GM21717 (cell line): ENCODE results near the gene BTBD10.
"Not testable (repeated sequence)": the region's sequence is repeated elsewhere in the genome, so short reads cannot be mapped to it uniquely, and the experiment has no call there.

Experiments
- ATAC-seq: cut with Tn5 transposase; IDR thresholded peaks from one replicate; pipeline ENCODE4 v1.9.1; 2021; ENCODE audit warnings: mild to moderate bottlenecking, moderate library complexity; ENCODE audit not compliant: unreplicated experiment

The BTBD10 gene

GRCh38 chr11:13440100-13440855, 22.7 kb downstream of the BTBD10 start:
- no peak for ATAC-seq

GRCh38 chr11:13438291-13438690, 24.7 kb downstream of the BTBD10 start:
- no peak for ATAC-seq

DNA sequence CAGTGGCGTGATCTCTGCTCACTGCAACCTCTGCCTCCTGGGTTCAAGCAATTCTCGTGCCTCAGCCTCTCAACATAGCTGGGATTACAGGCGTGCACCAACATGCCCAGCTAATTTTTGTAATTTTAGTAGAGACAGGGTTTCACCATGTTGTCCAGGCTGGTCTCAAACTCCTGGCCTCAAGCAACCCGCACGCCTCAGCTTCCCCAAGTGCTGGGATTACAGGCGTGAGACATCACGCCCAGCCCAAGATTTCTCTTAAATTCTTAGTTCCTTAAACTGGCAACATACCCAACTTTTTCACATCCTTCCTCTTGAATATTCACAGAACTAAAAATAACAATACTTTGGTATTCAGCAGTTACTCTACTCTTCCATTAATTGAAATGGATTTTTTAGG, 26.2 kb downstream of the BTBD10 start:
- not testable (repeated sequence) for ATAC-seq

GRCh38 chr11:13434247-13435205, 28.5 kb downstream of the BTBD10 start:
- ATAC-seq = no peak

- no peak for ATAC-seq
Measured at GRCh38 chr11:13433437-13433836, 29.6 kb downstream of the BTBD10 start.

DNA sequence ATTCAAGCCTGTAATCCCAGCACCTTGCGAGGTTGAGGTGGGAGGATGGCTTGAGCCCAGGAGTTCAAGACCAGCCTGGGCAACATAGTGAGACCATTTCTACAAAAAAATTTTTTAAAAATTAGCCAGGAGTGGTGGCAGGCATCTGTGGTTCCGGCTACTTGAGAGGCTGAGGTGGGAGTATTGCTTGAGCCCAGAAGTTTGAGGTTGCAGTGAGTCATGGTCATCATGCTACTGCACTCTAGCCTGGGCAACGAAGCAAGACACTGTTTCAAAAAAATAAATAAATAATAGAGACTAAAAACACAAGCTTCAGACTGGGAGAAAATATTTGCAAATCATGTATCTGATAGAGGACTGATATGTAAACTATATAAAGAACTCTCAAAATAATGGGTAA, 33.2 kb downstream of the BTBD10 start:
- ATAC-seq = no peak

DNA sequence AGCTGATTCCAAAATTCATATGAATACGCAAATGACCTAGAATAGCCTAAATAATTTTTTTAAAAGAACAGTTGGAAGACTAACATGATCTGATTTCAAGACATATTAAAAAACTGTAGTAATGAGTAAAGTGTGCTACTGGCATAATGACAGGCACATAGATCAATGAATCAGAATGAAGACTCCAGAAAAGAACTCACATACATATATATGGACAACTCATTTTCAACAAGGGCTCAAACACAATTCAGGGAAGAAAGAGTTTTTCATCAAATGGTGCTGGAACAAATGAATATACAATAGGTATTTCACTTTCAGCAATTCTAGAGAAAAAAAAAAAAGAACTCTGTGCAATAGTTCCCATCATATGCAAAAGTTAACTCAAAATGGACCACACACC, 33.7 kb downstream of the BTBD10 start:
- ATAC-seq = no peak

DNA sequence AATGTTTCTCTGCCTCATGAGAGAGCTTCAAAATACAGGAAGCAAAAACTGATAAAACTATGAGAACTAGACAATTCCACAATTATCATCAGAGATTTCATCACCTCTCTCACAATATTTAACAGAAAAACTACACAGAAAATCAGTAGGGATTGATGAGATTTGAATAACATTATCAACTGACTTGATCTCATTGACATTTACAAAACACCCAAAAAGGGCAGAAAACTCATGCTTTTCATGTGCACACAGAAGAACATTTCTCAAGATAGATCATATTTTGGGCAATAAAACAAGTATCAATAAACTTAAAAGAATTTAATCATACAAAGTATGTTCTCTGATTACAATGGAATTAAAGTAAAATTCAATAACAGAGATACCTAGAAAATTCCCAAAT, 35.6 kb downstream of the BTBD10 start:
- ATAC-seq = no peak

DNA sequence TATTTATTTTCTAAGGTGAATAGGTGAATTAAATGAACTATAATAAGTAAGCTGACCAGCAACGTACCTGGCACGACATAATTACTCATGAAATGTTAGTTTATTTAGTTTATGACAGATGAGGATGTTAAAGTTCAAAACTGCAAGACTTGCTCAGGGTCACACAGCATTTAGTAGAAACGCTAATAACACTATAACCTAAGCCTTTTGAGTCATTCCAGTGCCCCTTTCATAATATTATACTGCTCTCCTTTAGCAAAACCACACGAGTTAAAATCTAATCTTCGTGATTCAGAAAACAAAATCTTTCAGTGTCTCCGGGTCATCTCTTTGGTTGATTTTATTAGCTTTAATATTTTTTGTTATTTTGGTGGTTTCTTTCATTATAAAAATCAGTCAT, 39.6 kb downstream of the BTBD10 start:
- no peak for ATAC-seq

DNA sequence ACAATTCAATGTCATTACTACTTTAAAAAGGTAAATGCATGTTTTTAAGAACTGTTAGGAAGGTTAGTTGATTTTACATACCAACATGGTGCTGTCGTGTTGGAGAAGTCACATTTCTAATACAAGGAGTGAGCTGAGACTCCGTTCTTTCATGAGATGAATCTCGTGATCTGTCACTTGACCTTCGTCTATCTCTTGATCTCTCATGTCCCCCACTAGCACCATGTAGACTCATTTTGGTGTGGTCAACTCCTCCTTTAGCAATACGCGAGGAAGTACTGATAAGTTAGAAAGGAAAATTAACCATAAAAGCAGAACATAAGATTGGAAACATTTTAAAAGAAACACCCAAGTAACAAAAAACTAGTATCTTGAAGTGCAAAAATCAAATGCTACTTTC, 41.5 kb downstream of the BTBD10 start:
- no peak for ATAC-seq

- ATAC-seq = no peak
Measured at GRCh38 chr11:13415201-13415600, 47.8 kb downstream of the BTBD10 start.

GRCh38 chr11:13405220-13405619, 57.8 kb downstream of the BTBD10 start:
- no peak for ATAC-seq

DNA sequence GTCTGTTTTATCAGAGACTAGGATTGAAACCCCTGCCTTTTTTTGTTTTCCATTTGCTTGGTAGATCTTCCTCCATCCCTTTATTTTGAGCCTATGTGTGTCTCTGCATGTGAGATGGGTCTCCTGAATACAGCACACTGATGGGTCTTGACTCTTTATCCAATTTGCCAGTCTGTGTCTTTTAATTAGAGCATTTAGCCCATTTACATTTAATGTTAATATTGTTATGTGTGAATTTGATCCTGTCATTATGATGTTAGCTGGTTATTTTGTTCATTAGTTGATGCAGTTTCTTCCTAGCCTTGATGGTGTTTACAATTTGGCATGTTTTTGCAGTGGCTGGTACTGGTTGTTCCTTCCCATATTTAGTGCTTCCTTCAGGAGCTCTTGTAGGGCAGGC, 64.7 kb downstream of the BTBD10 start:
- ATAC-seq = not testable (repeated sequence)

DNA sequence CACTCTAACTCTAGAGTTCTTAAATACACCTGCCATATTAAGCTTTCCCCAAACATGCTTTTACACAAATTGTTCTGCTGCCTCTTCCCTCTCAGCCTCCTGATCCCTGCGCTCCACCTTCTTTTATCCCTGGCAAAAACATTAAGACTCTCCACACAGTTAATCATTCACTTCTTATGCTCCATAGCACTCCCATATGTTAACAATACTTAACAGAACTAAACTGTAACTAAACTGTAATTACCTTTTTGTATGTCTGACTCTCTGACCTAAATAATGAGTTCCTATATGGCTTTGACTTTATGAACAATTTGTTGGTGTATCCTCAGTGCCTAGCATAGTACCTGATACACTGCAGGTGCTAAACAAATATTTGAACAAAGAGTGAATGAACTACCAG, 71.8 kb downstream of the BTBD10 start:
- no peak for ATAC-seq

DNA sequence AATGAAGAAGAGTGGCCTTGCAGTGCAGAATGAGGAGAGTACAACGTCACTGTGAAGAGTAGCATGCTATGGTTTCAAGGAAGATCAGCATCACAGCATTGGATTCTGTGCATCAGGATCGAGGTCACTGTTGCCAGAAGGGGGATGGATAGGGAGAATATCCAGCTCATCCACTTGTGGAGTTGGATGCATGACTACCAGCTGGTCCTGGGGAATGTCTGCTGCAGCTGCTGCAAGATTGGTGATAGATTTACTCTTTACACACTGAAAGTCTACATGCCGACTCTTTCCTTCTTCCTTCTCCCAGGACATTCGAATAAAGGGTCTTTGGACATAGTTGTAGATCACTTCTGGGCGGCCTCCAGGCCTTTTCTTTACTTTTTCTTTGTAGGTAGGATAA, 74.3 kb downstream of the BTBD10 start:
- ATAC-seq = no peak

GRCh38 chr11:13386567-13386966, 76.5 kb downstream of the BTBD10 start:
- ATAC-seq = no peak

DNA sequence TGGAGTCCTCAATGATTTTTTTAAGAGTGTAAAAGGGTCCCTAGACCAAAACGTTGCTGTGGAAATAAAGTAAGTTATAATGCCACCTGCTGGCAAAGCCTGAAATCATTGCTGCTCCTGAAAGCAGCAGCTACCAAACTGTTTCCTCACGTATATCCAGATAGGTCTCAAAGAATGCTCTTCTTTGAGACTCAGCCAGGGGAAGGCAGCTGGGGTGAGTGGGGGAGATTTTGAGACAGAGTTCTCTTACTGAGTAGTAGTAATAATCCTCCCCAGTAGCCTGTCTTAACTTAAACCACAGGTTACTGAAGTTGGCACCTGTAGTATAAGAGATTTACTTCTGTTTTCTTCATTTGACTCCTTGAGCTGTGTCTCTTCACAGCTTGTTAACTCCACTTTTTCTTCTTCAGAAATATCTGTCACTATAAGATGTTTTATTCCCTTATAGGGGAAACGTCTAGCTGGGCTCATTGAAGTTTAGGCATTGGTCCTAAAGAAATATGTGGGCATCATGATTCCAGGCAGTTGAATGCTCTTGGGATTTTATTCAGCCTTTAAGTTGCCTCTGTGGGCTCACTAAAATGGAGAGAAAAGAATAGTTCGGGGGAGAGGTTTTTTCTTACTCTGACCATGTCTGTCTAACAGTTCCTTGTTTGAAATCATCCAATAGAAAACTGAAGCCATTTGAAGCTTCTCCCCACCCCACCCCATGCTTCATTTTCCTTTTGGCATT, 77.9 kb downstream of the BTBD10 start:
- ATAC-seq = no peak

DNA sequence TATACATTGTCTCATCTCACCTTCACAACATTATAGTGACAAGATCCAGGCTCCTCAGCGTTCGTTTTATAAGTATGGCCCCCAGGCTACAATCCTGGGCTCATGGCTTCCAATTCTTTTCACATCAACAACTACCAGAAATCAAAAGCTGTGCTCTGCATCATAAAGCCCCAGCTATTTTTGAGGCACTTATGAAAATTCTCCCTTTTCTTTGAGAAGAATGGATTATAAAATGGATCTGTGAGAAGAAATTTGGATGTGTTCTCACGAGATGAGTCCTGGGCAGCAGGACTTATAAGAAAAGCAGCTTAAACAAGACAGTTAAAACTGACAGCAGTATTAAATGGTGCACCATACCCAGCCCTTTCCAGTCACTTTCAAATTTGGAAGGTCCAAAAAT, 80.3 kb downstream of the BTBD10 start:
- ATAC-seq = no peak

GRCh38 chr11:13380731-13381130, 82.3 kb downstream of the BTBD10 start:
- ATAC-seq = no peak

- ATAC-seq = no peak
Measured at GRCh38 chr11:13378316-13378715, 84.7 kb downstream of the BTBD10 start.

DNA sequence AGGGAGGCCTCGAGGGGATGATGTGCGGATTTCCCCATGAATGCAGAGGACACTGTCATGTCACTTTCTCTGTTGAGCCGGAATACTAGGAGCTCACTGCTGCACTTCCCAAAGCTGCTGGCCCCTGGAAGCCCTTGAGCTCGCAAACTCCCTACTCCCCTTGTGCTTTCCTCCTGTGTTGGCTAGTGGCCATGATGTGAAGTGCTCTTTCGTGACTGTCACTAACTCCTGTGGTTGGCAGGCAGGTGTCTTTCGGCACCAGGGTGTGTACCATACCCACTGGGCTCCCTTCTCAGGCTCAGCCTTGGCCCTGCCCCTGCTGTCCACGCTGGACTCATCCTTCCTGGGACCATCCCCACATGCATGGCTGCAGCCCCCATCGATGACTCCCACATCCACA, 86.2 kb downstream of the BTBD10 start:
- no peak for ATAC-seq
